GM23338 (cell line): ENCODE data around the gene ZNF516. TPM values are rescaled to one million over a fixed set of nuclear protein-coding genes. Genes with fewer than 3 reads are reported as not detected.

Source experiments
- ATAC-seq: fragments of 200-7000 bp; cut with Tn5 transposase; 3 replicates; pipeline ENCODE4 v1.9.1; 2020
- DNase-seq: peaks from one replicate; pipeline ENCODE4 v3.0.0-alpha.2; 2015; ENCODE audit warnings: low spot score
- H2AFZ ChIP-seq: fragments of 200-600 bp; sonication (generic); 2 replicates; pipeline ENCODE4 v1.8.0; 2016; ENCODE audit warnings: antibody characterized with exemption, mild to moderate bottlenecking, moderate library complexity
- H3F3A ChIP-seq: fragments of 200-600 bp; sonication (generic); replicated peaks from 2 replicates; pipeline ENCODE4 v1.8.0; 2017; ENCODE audit warnings: antibody characterized with exemption, mixed run types, low read depth
- H3K27ac ChIP-seq: fragments of 200-600 bp; sonication (generic); 2 replicates; pipeline ENCODE4 v1.6.1; 2016; ENCODE audit warnings: low read depth
- H3K27me3 ChIP-seq: fragments of 200-600 bp; sonication (generic); 2 replicates; pipeline ENCODE4 v1.8.0; 2016; ENCODE audit warnings: mild to moderate bottlenecking, mixed run types, moderate library complexity; ENCODE audit not compliant: insufficient read depth
- H3K36me3 ChIP-seq: fragments of 200-600 bp; sonication (generic); 2 replicates; pipeline ENCODE4 v1.8.0; 2016; ENCODE audit warnings: mild to moderate bottlenecking; ENCODE audit not compliant: insufficient read depth
- H3K4me1 ChIP-seq: fragments of 200-600 bp; sonication (generic); 2 replicates; pipeline ENCODE4 v1.8.0; 2016; ENCODE audit warnings: mild to moderate bottlenecking, moderate library complexity; ENCODE audit not compliant: insufficient read depth
- H3K4me2 ChIP-seq: fragments of 200-600 bp; sonication (generic); 2 replicates; pipeline ENCODE4 v1.7.1; 2017; ENCODE audit warnings: mixed run types
- H3K4me3 ChIP-seq: fragments of 200-600 bp; sonication (generic); 2 replicates; pipeline ENCODE4 v1.6.1; 2016; ENCODE audit warnings: mixed run types
- H3K79me2 ChIP-seq: fragments of 200-600 bp; sonication (generic); replicated peaks from 2 replicates; pipeline ENCODE4 v1.8.0; 2017; ENCODE audit warnings: mild to moderate bottlenecking; ENCODE audit not compliant: insufficient read depth
- H3K9me2 ChIP-seq: fragments of 200-600 bp; sonication (generic); 2 replicates; pipeline ENCODE4 v1.8.0; 2017; ENCODE audit not compliant: insufficient read depth
- H4K20me1 ChIP-seq: fragments of 200-600 bp; sonication (generic); replicated peaks from 2 replicates; pipeline ENCODE4 v1.8.0; 2017; ENCODE audit warnings: mild to moderate bottlenecking; ENCODE audit not compliant: insufficient read depth
- H3K27ac Mint-ChIP-seq: 2 replicates; pipeline ENCODE4 v1.8.0; 2020; ENCODE audit warnings: inconsistent platforms, mild to moderate bottlenecking, moderate library complexity, mixed read lengths
- H3K27me3 Mint-ChIP-seq: 3 replicates; pipeline ENCODE4 v1.8.0; 2022; ENCODE audit warnings: low read depth, mild to moderate bottlenecking, moderate library complexity, mixed read lengths, inconsistent platforms; ENCODE audit not compliant: insufficient read depth, poor library complexity
- H3K36me3 Mint-ChIP-seq: 3 replicates; pipeline ENCODE4 v1.8.0; 2021; ENCODE audit warnings: low read depth, mild to moderate bottlenecking, inconsistent platforms, moderate library complexity, mixed read lengths
- H3K4me1 Mint-ChIP-seq: 3 replicates; pipeline ENCODE4 v1.8.0; 2020; ENCODE audit warnings: mild to moderate bottlenecking, inconsistent platforms, mixed read lengths
- H3K4me3 Mint-ChIP-seq: 3 replicates; pipeline ENCODE4 v1.8.0; 2021; ENCODE audit warnings: moderate library complexity, mild to moderate bottlenecking, inconsistent platforms, mixed read lengths
- H3K9me3 Mint-ChIP-seq: 3 replicates; pipeline ENCODE4 v1.8.0; 2020; ENCODE audit warnings: moderate library complexity, mild to moderate bottlenecking, inconsistent platforms, mixed read lengths
- CREB1 ChIP-seq: fragments of 250-450 bp; sonication (Bioruptor Pico); IDR thresholded peaks from 2 replicates; pipeline ENCODE4 v1.5.0; 2020; ENCODE audit warnings: low read depth, mild to moderate bottlenecking, moderate library complexity
- JUNB ChIP-seq: IDR thresholded peaks from one replicate; pipeline ENCODE4 v1.6.1; 2016; ENCODE audit warnings: antibody characterized with exemption; ENCODE audit not compliant: unreplicated experiment
- NANOG ChIP-seq: IDR thresholded peaks from 2 replicates; pipeline ENCODE4 v1.6.1; 2016; ENCODE audit warnings: antibody characterized with exemption, borderline replicate concordance
- POLR2AphosphoS5 ChIP-seq: IDR thresholded peaks from 2 replicates; pipeline ENCODE4 v1.6.1; 2016; ENCODE audit warnings: antibody characterized with exemption, low read depth
- STAT1 ChIP-seq: IDR thresholded peaks from one replicate; pipeline ENCODE4 v1.6.1; 2016; ENCODE audit warnings: antibody characterized with exemption; ENCODE audit not compliant: unreplicated experiment
- ZNF462 ChIP-seq: fragments of 250-450 bp; sonication (Bioruptor Pico); IDR thresholded peaks from 2 replicates; pipeline ENCODE4 v1.5.0; 2020; ENCODE audit warnings: mild to moderate bottlenecking, moderate library complexity
- polyA plus RNA-seq: library from polyadenylated mRNA; unstranded; fragments of >200 nt; fragmentation: Nextera tagmentation; extraction: Ambion mirVana; gene quantifications from 2 replicates; pipeline ENCODE4 v1.2.1, GENCODE V29; 2016
- total RNA-seq: library from RNA; depleted of rRNA; stranded (reverse); fragments of >200 nt; shearing (Covaris generic); gene quantifications from 2 replicates; pipeline ENCODE4 v1.2.3, GENCODE V29; 2014
- TF ChIP-seq, protein P1 (sequence below), 2 experiments: fragments of 200-600 bp in 1 of 2; sonication (generic) in 1 of 2; conservative IDR thresholded peaks; 2 replicates each; pipeline versions ENCODE4 v1.5.1 to v1.6.1; 2016 to 2017; ENCODE audit warnings: antibody characterized with exemption in 2 of 2, low read depth in 2 of 2, mild to moderate bottlenecking in 2 of 2, moderate library complexity in 1 of 2
- TF ChIP-seq, protein P2 (sequence below): IDR thresholded peaks from one replicate; pipeline ENCODE4 v1.6.1; 2018; ENCODE audit warnings: antibody characterized with exemption; ENCODE audit not compliant: unreplicated experiment

Gene ZNF516
- total and polyA plus RNA-seq, 2 experiments from 2014 or later = 11.9 to 24.2 TPM

DNA sequence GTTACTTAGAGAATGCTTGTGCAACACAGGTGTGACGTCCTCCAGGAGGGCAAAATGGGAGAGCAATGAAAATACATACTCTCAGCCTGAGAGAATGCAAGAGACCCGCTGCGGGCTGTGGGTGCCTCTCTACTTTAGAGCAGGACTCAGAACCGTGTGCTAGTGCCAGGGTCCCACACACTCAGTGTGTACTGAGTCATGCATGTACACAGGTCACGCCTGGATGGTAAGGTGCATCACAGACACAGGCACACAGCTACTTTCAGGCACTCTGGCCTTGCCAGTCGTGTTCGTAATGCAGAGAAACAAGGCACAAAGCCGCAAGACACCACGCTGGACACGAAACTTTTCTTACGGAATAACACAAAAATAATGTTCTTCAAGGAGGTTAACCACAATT, 125.3 kb downstream of the ZNF516 start (continued):
- TF ChIP-seq ZNF462 (CRISPR knock-in tag) (no peak), NANOG (no peak)
- TF ChIP-seq, protein P1, sequence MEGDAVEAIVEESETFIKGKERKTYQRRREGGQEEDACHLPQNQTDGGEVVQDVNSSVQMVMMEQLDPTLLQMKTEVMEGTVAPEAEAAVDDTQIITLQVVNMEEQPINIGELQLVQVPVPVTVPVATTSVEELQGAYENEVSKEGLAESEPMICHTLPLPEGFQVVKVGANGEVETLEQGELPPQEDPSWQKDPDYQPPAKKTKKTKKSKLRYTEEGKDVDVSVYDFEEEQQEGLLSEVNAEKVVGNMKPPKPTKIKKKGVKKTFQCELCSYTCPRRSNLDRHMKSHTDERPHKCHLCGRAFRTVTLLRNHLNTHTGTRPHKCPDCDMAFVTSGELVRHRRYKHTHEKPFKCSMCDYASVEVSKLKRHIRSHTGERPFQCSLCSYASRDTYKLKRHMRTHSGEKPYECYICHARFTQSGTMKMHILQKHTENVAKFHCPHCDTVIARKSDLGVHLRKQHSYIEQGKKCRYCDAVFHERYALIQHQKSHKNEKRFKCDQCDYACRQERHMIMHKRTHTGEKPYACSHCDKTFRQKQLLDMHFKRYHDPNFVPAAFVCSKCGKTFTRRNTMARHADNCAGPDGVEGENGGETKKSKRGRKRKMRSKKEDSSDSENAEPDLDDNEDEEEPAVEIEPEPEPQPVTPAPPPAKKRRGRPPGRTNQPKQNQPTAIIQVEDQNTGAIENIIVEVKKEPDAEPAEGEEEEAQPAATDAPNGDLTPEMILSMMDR (conservative IDR thresholded peaks at IDR 0.05; ENCODE audit: low read depth in 2 of 2) = no peak

DNA sequence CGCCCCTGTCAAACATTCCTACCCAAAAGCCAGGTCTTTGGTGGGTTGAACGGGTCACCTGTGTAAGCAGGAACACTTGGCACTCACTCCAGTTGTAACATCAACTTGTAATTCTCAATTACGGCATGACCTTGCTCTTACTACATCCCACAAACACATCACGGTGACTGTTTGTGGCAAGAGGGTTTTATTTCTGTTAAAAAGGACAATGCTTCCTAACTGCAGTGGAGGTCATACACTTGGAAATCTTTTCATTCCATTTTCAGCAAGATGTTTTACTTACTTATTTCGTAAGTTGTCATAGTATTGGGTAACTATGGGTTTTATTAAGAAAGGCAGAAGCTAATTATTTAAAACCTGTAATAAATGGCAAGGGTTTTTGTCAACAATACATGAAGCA, 126.1 kb downstream of the ZNF516 start:
- no peak for ATAC-seq
- H3K27ac ChIP-seq = no peak overlapping the region
- no peak overlapping the region for H3K4me3 Mint-ChIP-seq

More for the DNA sequence above, 126.1 kb downstream of the ZNF516 start:
- Histone ChIP-seq H3K27me3 (no peaks in the 10 kb centered on the region), H3F3A (no peaks in the 10 kb centered on the region), H3K4me1 (peaks cover 19% of the 10 kb centered on the region), H3K36me3 (no peaks in the 10 kb centered on the region), H3K4me2 (no peak overlapping the region), H3K4me3 (no peak overlapping the region), H3K79me2 (no peaks in the 10 kb centered on the region; the same call in 1 of the 2 replicates), H2AFZ (no peak overlapping the region), H4K20me1 (no peaks in the 10 kb centered on the region), H3K9me2 (no peaks in the 10 kb centered on the region)
- Mint-ChIP-seq H3K9me3 (no peaks in the 10 kb centered on the region), H3K27ac (no peak overlapping the region), H3K36me3 (peaks cover 12% of the 10 kb centered on the region; the same call in 1 of the 3 replicates), H3K27me3 (peaks cover 5% of the 10 kb centered on the region), H3K4me1 (peaks cover 42% of the 10 kb centered on the region)
- TF ChIP-seq JUNB = no peak
- TF ChIP-seq POLR2AphosphoS5 = no peak
- TF ChIP-seq, protein P2, sequence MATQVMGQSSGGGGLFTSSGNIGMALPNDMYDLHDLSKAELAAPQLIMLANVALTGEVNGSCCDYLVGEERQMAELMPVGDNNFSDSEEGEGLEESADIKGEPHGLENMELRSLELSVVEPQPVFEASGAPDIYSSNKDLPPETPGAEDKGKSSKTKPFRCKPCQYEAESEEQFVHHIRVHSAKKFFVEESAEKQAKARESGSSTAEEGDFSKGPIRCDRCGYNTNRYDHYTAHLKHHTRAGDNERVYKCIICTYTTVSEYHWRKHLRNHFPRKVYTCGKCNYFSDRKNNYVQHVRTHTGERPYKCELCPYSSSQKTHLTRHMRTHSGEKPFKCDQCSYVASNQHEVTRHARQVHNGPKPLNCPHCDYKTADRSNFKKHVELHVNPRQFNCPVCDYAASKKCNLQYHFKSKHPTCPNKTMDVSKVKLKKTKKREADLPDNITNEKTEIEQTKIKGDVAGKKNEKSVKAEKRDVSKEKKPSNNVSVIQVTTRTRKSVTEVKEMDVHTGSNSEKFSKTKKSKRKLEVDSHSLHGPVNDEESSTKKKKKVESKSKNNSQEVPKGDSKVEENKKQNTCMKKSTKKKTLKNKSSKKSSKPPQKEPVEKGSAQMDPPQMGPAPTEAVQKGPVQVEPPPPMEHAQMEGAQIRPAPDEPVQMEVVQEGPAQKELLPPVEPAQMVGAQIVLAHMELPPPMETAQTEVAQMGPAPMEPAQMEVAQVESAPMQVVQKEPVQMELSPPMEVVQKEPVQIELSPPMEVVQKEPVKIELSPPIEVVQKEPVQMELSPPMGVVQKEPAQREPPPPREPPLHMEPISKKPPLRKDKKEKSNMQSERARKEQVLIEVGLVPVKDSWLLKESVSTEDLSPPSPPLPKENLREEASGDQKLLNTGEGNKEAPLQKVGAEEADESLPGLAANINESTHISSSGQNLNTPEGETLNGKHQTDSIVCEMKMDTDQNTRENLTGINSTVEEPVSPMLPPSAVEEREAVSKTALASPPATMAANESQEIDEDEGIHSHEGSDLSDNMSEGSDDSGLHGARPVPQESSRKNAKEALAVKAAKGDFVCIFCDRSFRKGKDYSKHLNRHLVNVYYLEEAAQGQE = no peak
- no peak for TF ChIP-seq CREB1
- no peak for TF ChIP-seq STAT1
- no peak for DNase-seq
